ENCODE measurements around the gene DGKD.

DGKD gene

DNA sequence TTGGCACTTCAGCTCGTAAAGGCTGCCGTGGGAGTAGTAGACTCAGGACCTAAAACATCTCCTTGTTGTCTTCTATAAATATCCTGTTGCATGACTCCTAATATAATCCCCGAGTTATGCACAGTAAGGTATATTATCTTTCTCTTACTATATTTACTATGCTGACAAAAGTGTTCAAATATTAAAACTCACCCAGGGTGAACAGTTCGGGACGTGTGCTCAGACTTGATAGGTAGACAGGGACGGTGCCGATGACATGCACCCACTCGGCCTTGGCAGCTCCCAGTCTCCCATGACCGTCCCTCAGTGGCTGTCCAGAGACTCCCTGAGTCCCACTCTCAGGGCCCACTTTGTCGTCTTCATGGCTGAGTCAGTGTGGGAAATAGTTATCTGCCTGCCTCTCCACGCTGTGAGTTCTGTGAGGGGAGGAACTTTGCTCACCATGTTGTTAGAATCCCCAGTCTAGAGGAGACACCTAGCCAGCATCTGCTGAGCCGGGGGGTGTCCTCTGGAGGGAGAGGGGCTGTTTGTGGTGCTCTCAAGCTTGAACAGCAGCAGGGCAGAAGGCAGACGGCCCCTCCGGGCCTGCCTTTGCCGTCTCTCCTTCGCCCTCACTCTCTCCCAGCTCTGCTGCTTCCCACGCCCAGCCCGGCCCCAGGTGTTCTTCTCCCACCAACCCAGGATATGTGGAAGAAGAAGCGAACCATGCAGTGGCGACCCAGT is 75.0 kb downstream of the DGKD start:
- DNase-seq: no peak

- peak; percentile 68 for DNase-seq
Observed at GRCh38 chr2:233430081-233430480, 75.8 kb downstream of the DGKD start.

GRCh38 chr2:233430651-233431050 is 76.4 kb downstream of the DGKD start:
- DNase-seq: no peak

GRCh38 chr2:233433029-233433428 is 78.7 kb downstream of the DGKD start:
- no peak for DNase-seq

DNA sequence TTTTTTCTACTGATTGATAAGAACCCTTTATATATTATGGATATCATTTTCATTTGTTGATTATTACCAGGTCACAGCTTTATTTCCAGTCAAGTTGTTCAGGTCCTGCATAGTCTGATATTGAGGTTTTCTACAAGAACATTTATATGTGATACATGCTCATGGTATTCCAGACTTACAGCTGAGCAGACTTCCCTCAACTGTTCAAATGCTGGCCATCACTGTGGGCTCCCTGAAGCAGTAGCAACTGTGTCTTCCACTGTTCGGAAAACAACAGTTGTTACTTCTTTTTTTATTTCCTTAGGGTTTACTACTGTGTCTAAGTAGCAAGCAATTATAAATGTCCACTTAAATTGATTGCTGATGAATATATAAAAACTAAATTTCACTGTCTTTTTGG is 79.5 kb downstream of the DGKD start:
- DNase-seq: no peak

DNA sequence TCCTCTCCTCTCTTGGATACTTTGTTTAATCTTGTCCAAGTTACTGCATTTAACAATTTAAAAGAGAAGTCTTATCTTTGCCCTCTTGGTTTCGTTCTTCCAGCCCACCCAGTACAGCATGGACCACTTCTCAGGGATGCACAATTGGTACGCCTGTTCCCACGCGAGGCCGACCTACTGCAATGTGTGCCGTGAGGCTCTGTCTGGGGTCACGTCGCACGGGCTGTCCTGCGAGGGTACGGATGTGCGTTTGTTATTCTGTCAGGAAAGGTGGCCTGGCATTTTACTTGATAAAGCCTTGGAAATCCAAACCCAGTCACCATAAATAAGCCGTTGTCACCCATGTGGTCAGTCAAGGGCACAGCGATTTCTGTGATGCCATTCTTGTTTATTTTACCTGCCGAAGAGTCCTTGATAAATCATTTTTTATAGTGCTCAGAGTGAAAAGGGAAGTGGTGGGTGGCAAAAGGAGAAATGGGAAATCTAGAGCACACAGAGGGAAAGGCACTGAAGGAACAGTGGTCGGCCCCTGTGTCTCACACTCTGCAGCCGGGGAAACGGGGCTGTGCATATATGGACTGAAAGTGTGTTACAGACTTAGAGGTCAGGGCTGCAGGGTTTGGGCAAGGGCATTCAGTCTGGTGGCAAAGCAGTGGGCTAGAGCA is 80.5 kb downstream of the DGKD start:
- no peak for DNase-seq

DNA sequence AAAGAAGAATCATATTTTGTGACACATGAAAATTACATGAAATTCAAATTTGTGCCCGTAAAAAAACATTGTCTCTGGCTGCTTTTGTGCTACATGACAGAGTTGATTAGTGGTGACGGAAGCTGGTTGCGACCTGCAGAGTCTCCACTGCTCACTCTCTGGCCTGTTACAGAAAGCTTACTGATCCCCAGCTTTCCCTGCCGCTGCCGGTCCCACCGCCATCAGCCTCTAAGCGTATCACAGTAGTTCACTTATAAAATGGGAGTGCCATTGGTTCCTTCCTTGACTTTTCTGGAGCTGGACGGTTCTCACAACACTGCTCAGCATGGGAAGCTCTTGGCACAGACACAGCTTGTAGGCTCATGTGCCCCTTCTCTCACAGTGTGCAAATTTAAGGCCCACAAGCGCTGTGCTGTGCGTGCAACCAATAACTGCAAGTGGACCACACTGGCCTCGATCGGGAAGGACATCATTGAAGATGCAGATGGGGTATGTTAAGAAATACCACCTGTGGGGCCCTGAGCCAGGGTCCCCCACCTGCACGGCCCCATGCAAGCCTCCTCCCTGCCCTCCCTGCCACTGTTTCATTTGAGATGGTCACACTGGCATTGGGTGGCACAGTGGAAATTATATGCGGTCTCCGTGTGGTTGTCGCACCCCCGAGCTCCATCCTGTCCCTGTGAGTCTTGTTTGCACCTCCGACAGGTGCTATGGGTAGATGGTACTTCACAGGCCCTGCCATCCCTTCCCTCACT is 81.3 kb downstream of the DGKD start:
- no peak for DNase-seq

DNA sequence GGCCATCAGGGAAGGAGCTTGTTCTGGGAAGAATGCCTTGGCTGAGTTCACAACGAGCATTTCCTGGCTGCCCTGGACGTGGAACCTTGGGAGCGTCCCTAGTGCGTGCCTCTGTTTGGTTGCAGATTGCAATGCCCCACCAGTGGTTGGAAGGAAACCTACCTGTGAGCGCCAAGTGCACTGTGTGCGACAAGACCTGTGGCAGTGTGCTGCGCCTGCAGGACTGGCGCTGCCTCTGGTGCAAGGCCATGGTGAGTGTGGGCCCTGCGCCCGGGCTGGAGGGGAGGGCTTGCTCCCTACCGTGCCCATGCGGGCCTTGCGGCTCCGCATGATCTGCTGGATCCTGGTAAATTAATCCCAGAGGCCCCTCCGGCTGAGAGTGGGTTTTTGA is 81.9 kb downstream of the DGKD start:
- no peak for DNase-seq

- no peak for DNase-seq
Observed at GRCh38 chr2:233436691-233437438, 82.6 kb downstream of the DGKD start.

DNA sequence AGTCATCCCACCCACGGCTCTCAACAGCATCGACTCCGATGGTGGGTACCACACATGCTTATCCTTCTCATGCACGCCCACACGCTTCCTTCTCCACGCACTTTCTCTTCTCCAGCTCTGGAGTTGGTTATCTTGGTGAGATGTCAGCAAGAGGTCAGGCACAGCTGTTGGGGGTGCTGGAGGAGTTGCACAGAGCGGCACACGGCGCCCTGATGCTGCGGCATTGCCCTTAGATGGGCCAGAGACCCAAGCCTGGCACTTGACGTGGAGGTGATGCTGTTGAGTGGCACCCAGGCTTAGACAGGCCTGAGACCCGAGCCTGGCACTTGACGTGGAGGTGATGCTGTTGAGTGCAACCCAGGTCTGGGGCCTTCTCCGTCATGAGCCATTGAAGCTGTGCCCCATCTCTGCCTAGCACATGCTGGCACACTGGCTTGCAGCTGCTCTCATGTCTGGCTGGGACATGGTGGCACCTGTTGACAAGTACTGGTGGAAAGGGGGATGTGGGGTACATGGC is 83.2 kb downstream of the DGKD start:
- DNase-seq: no peak

DNA sequence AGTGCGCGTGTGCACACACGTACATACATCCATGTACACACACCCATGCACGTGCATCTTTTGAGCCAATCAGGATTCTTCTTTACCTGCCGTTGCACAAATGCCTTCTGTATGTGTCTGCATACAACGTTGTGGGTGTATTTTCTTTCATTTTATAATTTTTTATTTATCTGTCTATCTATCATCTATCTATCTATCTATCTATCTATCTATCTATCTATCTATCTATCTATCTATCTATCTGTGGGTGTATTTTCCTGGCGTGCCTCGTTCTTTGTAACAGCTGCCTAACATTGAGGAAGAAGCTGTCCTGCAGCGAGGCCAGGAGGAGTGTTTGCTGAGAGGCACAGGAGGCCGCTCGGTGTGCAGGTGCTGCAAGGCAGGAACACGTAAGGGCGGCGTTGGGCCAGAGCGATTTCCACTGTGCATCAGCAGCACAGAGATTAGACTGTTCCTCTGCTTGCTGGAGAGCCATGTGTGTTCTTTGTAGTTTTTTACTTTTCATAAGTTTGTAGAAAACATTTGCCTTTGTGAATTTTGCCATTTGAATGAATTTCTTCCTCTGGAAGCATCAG is 84.4 kb downstream of the DGKD start:
- no peak for DNase-seq

DNA sequence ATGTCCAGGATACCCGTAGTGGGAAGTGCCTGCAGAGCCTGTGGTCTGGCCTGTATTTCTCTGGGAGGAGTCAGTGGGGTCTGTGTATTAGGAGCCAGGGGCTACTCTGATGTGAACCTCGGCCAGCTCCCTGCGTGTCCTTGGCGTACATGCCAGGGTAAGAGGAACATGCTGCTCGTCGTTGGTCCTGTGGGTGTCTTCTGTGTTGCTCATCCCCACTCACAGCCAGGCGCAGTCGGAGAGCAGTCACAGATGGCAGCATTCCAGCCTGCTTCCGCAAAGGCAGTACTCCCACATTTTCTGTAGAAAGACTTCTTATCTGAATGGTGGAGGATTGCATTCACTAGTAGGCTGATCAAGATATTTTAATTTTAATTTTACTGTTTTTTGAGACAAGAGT is 84.9 kb downstream of the DGKD start:
- DNase-seq: no peak

DNA sequence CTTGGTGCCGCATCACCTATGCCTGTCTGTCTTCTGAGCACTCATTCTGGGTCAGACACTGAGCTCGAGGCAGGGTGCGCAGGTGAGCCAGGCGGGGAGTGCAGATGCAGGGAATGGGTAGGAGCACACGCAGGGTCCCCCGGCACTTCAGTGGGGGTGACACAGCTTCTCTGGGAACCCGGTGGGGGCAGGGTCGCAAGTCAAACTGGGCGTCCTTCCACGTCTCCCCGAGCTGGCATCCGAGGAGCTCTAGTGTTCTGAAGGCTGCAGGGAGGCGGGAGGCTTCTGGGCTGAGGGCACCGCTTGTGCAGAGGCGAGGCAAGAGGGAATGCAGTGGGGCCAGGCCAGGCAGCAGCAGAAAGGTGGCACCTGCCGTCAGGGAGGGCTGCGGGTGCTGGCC is 86.0 kb downstream of the DGKD start:
- DNase-seq: no peak

GRCh38 chr2:233440714-233441113 is 86.4 kb downstream of the DGKD start:
- DNase-seq: no peak

- no peak for DNase-seq
Observed at GRCh38 chr2:233441161-233442027, 87.1 kb downstream of the DGKD start.

DNA sequence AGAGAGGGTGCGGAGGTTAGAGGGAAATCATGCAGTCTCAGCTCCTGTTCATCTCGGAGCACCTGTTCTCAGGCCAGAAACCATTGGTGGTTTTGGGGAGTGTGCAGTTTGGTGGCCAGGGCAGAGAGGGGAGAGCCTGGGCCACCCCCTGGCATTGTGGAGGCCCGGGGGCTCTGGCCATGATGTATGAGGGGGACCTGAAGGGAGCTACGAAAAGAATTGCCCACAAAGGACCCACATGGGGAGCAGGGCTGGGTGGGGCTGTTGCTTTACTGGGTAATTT is 87.7 kb downstream of the DGKD start:
- no peak for DNase-seq

DNA sequence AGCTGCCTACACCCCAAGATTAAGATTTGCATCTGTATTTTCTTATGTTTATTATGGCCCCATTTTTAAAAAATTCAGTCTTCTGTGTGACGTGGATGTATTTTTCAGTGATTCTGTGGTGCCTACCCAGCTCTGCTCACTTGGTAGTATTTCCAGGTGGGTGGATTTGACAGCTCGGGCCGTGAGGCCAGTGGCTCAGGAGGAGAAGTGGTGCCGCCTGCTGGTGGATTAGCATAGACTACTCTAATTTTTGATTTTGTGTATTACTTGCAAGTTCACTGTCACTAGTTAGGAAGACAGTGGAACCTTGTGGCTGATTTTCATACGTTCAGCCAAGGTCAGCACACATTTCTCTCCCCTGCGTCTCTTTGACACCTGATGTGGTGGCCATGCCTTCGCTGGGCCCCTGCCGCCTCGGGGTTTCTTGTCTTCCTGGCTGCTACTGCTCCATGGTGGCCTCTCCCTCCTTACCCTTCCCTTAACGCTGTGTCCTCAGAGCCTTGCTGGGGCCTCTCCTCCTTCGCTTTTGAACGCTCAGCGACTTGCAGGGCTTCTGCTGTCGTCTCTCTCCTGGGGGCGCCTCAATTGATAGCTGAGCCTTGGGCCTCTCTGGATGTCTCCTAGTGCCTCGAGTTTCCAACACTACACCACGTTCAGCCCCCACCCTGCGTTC is 89.4 kb downstream of the DGKD start:
- peak; percentile 68 for DNase-seq

DNA sequence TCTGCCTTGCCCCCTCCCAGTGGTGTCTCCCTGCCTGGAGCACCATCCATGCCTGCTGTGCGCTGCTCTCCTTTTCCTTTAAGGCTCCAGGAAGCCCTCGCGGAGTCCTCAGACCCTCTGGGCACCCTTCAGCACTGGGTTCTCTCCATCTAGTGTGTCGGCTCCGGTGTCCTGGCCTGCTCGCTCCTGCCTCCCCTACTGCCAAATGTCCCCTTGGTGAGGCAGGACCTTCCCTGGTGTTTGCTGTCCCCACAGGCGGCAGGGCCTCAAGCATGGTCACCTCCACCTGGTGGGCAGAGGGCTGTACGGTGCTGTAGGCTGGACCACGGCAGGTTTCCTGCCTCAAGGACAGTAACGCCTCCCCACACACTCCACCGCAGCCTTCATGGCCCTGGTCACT is 90.2 kb downstream of the DGKD start:
- DNase-seq: no peak

- DNase-seq: no peak
Observed at GRCh38 chr2:233445152-233445830, 91.0 kb downstream of the DGKD start.

GRCh38 chr2:233446121-233446520 is 91.8 kb downstream of the DGKD start:
- no peak for DNase-seq
